Measurements from ENCODE around the gene HHIPL1.
"Not testable (repeated sequence)": the region's sequence is repeated elsewhere in the genome, so short reads cannot be mapped to it uniquely, and the experiment has no call there.

The HHIPL1 gene

DNA sequence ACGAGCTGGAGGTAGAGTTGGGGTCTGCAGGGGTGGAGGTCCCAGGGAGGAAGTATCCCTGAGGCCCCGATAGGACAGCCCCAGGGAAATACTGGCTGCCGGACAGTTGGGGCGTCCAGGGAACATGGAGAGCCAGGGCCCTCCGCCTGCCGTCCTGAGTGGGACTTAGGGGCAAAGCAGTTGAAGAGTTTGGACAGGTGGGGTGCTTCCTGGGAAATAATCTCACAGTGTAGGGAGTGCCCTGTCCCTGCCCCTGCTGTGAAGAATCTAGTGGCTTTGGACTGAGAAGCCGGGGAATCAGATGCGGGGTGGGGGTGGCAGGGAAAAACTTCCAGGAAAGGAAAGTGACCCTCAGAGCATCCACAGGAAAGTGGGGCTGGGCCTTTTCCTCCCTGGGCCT lies 9.8 kb upstream of the HHIPL1 start:
- H3K27me3 ChIP-seq (ENCODE audit: low read length), result no peaks in the 10 kb centered on the region
- H3K79me2 ChIP-seq (ENCODE audit: insufficient read depth, low read length), result no peaks in the 10 kb centered on the region
- H3K27ac ChIP-seq (ENCODE audit: low read depth, low read length), result no peak overlapping the region
- no peaks in the 10 kb centered on the region for H3K9me3 ChIP-seq (ENCODE audit: insufficient read depth, low read length)
- no peak for TF ChIP-seq EZH2phosphoT487 (conservative IDR thresholded peaks at IDR 0.05; ENCODE audit: low read length)
- TF ChIP-seq, protein P1, sequence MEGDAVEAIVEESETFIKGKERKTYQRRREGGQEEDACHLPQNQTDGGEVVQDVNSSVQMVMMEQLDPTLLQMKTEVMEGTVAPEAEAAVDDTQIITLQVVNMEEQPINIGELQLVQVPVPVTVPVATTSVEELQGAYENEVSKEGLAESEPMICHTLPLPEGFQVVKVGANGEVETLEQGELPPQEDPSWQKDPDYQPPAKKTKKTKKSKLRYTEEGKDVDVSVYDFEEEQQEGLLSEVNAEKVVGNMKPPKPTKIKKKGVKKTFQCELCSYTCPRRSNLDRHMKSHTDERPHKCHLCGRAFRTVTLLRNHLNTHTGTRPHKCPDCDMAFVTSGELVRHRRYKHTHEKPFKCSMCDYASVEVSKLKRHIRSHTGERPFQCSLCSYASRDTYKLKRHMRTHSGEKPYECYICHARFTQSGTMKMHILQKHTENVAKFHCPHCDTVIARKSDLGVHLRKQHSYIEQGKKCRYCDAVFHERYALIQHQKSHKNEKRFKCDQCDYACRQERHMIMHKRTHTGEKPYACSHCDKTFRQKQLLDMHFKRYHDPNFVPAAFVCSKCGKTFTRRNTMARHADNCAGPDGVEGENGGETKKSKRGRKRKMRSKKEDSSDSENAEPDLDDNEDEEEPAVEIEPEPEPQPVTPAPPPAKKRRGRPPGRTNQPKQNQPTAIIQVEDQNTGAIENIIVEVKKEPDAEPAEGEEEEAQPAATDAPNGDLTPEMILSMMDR (IDR thresholded peaks at IDR 0.05; ENCODE audit: insufficient read depth, low read length, poor library complexity, severe bottlenecking), result no peak
- no peak overlapping the region for H3K4me3 ChIP-seq (ENCODE audit: insufficient read depth, low read length, poor library complexity, severe bottlenecking)
- no peaks in the 10 kb centered on the region for H4K20me1 ChIP-seq (ENCODE audit: low read depth, low read length)
- no peak overlapping the region for H3K4me2 ChIP-seq (ENCODE audit: low read depth, low read length, poor library complexity, severe bottlenecking)
- H3F3A ChIP-seq (ENCODE audit: insufficient read depth), result no peaks in the 10 kb centered on the region
- H2AFZ ChIP-seq (ENCODE audit: low read depth, low read length, severe bottlenecking), result no peak overlapping the region
- no peak overlapping the region for H3K9ac ChIP-seq (ENCODE audit: low read length)
- no peaks in the 10 kb centered on the region for H3K36me3 ChIP-seq (ENCODE audit: low read length)
- no peaks in the 10 kb centered on the region for H3K9me2 ChIP-seq (replicated peaks; ENCODE audit: insufficient read depth, low read length)

DNA sequence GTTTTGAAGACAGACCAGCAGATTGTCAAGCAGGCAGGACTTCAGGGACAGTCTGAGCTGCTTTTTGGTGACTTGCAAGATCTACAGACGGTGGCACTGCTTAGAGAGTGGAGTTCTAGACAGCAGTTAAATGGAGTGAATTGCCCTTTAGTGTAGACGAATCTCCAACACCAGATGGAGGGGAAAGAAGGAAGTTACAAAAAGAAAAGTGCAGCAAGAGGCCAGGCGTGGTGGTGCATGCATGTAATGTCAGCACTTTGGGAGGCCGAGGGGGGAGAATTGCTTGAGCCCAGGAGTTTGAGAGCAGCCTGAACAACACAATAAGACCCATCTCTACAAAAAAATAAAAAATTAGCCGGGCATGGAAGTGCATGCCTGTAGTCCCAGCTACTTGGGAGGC lies 8.4 kb upstream of the HHIPL1 start:
- H3K9me3 ChIP-seq (ENCODE audit: insufficient read depth, low read length), result no peaks in the 10 kb centered on the region
- H3F3A ChIP-seq (ENCODE audit: insufficient read depth), result no peaks in the 10 kb centered on the region
- H3K36me3 ChIP-seq (ENCODE audit: low read length), result no peaks in the 10 kb centered on the region
- H3K9me2 ChIP-seq (replicated peaks; ENCODE audit: insufficient read depth, low read length), result no peaks in the 10 kb centered on the region
- H3K79me2 ChIP-seq (ENCODE audit: insufficient read depth, low read length), result no peaks in the 10 kb centered on the region
- no peak for TF ChIP-seq EZH2phosphoT487 (conservative IDR thresholded peaks at IDR 0.05; ENCODE audit: low read length)
- TF ChIP-seq, protein P1 (IDR thresholded peaks at IDR 0.05; ENCODE audit: insufficient read depth, low read length, poor library complexity, severe bottlenecking), result no peak
- no peaks in the 10 kb centered on the region for H4K20me1 ChIP-seq (ENCODE audit: low read depth, low read length)
- H2AFZ ChIP-seq (ENCODE audit: low read depth, low read length, severe bottlenecking), result no peak overlapping the region
- no peak overlapping the region for H3K27ac ChIP-seq (ENCODE audit: low read depth, low read length)
- no peak overlapping the region for H3K9ac ChIP-seq (ENCODE audit: low read length)
- no peaks in the 10 kb centered on the region for H3K27me3 ChIP-seq (ENCODE audit: low read length)
- no peak overlapping the region for H3K4me2 ChIP-seq (ENCODE audit: low read depth, low read length, poor library complexity, severe bottlenecking)
- H3K4me3 ChIP-seq (ENCODE audit: insufficient read depth, low read length, poor library complexity, severe bottlenecking), result no peak overlapping the region

DNA sequence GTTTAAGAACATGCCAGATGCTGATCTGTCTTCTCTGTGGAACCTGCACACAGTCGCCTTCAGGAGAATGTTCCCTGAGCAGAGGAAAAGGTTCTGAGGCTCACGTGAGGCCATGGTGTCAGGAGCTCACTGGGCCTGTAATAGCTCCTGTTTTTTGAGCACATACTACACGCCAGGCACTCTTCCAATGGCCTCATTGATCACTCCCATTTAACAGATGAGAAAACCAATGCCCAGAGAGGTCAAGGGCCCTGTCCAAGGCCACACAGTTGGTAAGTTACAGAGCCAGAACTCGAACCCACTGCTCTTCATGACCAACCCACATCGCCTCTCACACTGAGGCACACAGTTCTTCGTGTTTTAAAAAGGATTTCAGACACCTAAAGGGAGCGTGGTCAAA lies 7.3 kb upstream of the HHIPL1 start:
- Histone ChIP-seq H3K4me3 (ENCODE audit: insufficient read depth, low read length, poor library complexity, severe bottlenecking) (no peak overlapping the region), H2AFZ (ENCODE audit: low read depth, low read length, severe bottlenecking) (no peak overlapping the region), H3K9me2 (replicated peaks; ENCODE audit: insufficient read depth, low read length) (no peaks in the 10 kb centered on the region), H3K27me3 (ENCODE audit: low read length) (no peaks in the 10 kb centered on the region), H3K4me2 (ENCODE audit: low read depth, low read length, poor library complexity, severe bottlenecking) (no peak overlapping the region), H3K9me3 (ENCODE audit: insufficient read depth, low read length) (no peaks in the 10 kb centered on the region), H3F3A (ENCODE audit: insufficient read depth) (no peaks in the 10 kb centered on the region), H3K36me3 (ENCODE audit: low read length) (no peaks in the 10 kb centered on the region), H3K9ac (ENCODE audit: low read length) (no peak overlapping the region), H3K79me2 (ENCODE audit: insufficient read depth, low read length) (no peaks in the 10 kb centered on the region), H4K20me1 (ENCODE audit: low read depth, low read length) (no peaks in the 10 kb centered on the region), H3K27ac (ENCODE audit: low read depth, low read length) (no peak overlapping the region)
- TF ChIP-seq EZH2phosphoT487 (conservative IDR thresholded peaks at IDR 0.05; ENCODE audit: low read length), result no peak
- TF ChIP-seq, protein P1 (IDR thresholded peaks at IDR 0.05; ENCODE audit: insufficient read depth, low read length, poor library complexity, severe bottlenecking), result no peak

DNA sequence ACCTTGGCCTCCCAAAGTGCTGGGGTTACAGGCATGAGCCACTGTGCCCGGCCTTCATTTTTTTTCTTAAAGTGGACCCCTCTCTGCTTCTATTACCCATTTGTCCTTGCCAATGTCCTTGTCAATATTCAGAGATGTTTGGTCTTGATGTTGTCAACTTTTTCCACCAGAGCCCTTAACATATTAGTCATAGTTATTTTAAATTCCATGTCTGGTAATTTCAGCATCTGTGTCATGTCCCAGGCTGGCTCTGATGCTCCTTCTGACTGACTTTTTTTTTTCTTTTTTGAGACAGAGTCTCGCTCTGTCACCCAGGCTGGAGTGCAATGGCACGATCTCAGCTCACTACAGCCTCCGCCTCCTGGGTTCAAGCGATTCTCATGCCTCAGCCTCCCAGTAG lies 2.2 kb upstream of the HHIPL1 start:
- H3F3A ChIP-seq (ENCODE audit: insufficient read depth); H2AFZ ChIP-seq (ENCODE audit: low read depth, low read length, severe bottlenecking); H3K79me2 ChIP-seq (ENCODE audit: insufficient read depth, low read length); H3K4me2 ChIP-seq (ENCODE audit: low read depth, low read length, poor library complexity, severe bottlenecking); H3K9me3 ChIP-seq (ENCODE audit: insufficient read depth, low read length); H3K27ac ChIP-seq (ENCODE audit: low read depth, low read length); H3K27me3 ChIP-seq (ENCODE audit: low read length); H3K9ac ChIP-seq (ENCODE audit: low read length); H4K20me1 ChIP-seq (ENCODE audit: low read depth, low read length); H3K4me3 ChIP-seq (ENCODE audit: insufficient read depth, low read length, poor library complexity, severe bottlenecking); H3K9me2 ChIP-seq (replicated peaks; ENCODE audit: insufficient read depth, low read length); H3K36me3 ChIP-seq (ENCODE audit: low read length): not testable (repeated sequence)
